B cell (primary cell): Measurements from ENCODE around the gene AMOTL1.

Experiments
- CTCF ChIP-seq: fragments of 200-600 bp; IDR thresholded peaks from one replicate; pipeline ENCODE4 v1.8.0; 2022; ENCODE audit warnings: antibody characterized with exemption, mild to moderate bottlenecking
- EZH2 ChIP-seq: IDR thresholded peaks from 2 replicates; pipeline ENCODE4 v1.6.1; 2012; ENCODE audit warnings: borderline replicate concordance, low read depth, mild to moderate bottlenecking, moderate library complexity, low read length; ENCODE audit not compliant: insufficient read depth, poor library complexity, severe bottlenecking

DNA sequence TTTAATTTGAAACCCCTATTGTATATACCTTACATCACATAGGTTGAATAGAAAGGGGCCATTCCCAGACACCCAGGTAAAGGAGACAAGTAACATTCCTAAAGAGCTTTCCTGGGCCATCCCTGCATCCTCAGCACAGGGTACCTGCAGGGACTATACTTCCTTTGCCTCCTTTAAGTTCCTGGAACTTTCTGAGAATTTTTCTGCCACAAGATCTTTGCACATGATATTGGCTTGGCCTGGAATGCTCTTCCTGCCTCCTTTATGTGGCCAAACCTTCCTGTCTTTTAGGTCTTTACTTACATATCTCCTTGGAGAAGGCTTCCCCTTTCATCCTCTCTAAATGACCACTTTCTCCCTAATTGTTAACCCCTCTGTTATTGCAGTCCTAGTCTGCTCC, 7.9 kb upstream of the AMOTL1 start:
- TF ChIP-seq CTCF (no peak), EZH2 (no peak)
